Hepatocyte (in vitro differentiated cells): Measurements from ENCODE around the gene KRTAP12-3. TPM values are rescaled to one million over a fixed set of nuclear protein-coding genes. Genes with fewer than 3 reads are reported as not detected.
"Not testable (repeated sequence)": the region's sequence is repeated elsewhere in the genome, so short reads cannot be mapped to it uniquely, and the experiment has no call there.

Experiments used
- DNase-seq: peaks from one replicate; pipeline ENCODE4 v3.0.0-alpha.2; 2016; ENCODE audit warnings: low spot score
- H2AFZ ChIP-seq: fragments of 200-600 bp; sonication (generic); 2 replicates; pipeline ENCODE4 v1.6.0; 2016; ENCODE audit warnings: antibody characterized with exemption, mild to moderate bottlenecking
- H3K27ac ChIP-seq: fragments of 200-600 bp; sonication (generic); 2 replicates; pipeline ENCODE4 v1.5.1; 2016; ENCODE audit warnings: mild to moderate bottlenecking
- H3K27me3 ChIP-seq: fragments of 200-600 bp; sonication (generic); 2 replicates; pipeline ENCODE4 v1.6.1; 2016
- H3K36me3 ChIP-seq: fragments of 200-600 bp; sonication (generic); replicated peaks from 2 replicates; pipeline ENCODE4 v1.5.1; 2016; ENCODE audit warnings: low read depth; ENCODE audit not compliant: insufficient read depth
- H3K4me1 ChIP-seq: fragments of 200-600 bp; sonication (generic); 2 replicates; pipeline ENCODE4 v1.5.1; 2016; ENCODE audit warnings: mild to moderate bottlenecking, moderate library complexity; ENCODE audit not compliant: insufficient read depth
- H3K4me2 ChIP-seq: fragments of 200-600 bp; sonication (generic); 2 replicates; pipeline ENCODE4 v1.6.0; 2016
- H3K4me3 ChIP-seq: fragments of 200-600 bp; sonication (generic); 2 replicates; pipeline ENCODE4 v1.5.1; 2016; ENCODE audit warnings: mild to moderate bottlenecking
- H3K79me2 ChIP-seq: fragments of 200-600 bp; sonication (generic); 2 replicates; pipeline ENCODE4 v1.6.0; 2017; ENCODE audit warnings: mild to moderate bottlenecking
- H3K9me2 ChIP-seq: fragments of 200-600 bp; sonication (generic); replicated peaks from 2 replicates; pipeline ENCODE4 v1.6.0; 2017; ENCODE audit warnings: mild to moderate bottlenecking; ENCODE audit not compliant: insufficient read depth
- H3K9me3 ChIP-seq: fragments of 200-600 bp; sonication (generic); 2 replicates; pipeline ENCODE4 v1.5.1; 2016; ENCODE audit warnings: low read depth, mild to moderate bottlenecking
- H4K20me1 ChIP-seq: fragments of 200-600 bp; sonication (generic); 2 replicates; pipeline ENCODE4 v1.6.0; 2016; ENCODE audit warnings: mild to moderate bottlenecking; ENCODE audit not compliant: insufficient read depth, poor library complexity, severe bottlenecking
- EZH2 ChIP-seq: fragments of 200-600 bp; sonication (generic); IDR thresholded peaks from 2 replicates; pipeline ENCODE4 v1.6.1; 2016; ENCODE audit warnings: antibody characterized with exemption, mild to moderate bottlenecking, borderline replicate concordance
- EZH2phosphoT487 ChIP-seq: fragments of 200-600 bp; sonication (generic); IDR thresholded peaks from one replicate; pipeline ENCODE4 v1.6.1; 2018; ENCODE audit warnings: antibody characterized with exemption, mild to moderate bottlenecking, low read depth, moderate library complexity; ENCODE audit not compliant: unreplicated experiment, severe bottlenecking
- WGBS: methylation state at CpG from one replicate; pipeline ENCODE4 v1.1.6; 2016; ENCODE audit warnings: low lambda C conversion rate; ENCODE audit errors: missing lambda C conversion rate; 5-methylcytosine and 5-hydroxymethylcytosine counted together
- polyA plus RNA-seq: library from polyadenylated mRNA; unstranded; fragments of >200 nt; fragmentation: Nextera tagmentation; extraction: Ambion mirVana; gene quantifications from 2 replicates; pipeline ENCODE4 v1.2.1, GENCODE V29; 2016
- total RNA-seq: library from RNA; depleted of rRNA; stranded (reverse); fragments of >200 nt; gene quantifications from 2 replicates; pipeline ENCODE4 v1.2.3, GENCODE V29; 2014
- TF ChIP-seq, protein P1 (sequence below): fragments of 200-600 bp; sonication (generic); IDR thresholded peaks from 2 replicates; pipeline ENCODE4 v1.5.1; 2016; ENCODE audit warnings: antibody characterized with exemption, mild to moderate bottlenecking; ENCODE audit not compliant: poor library complexity

KRTAP12-3 gene
- total and polyA plus RNA-seq, 2 experiments from 2014 or later = not detected

DNA sequence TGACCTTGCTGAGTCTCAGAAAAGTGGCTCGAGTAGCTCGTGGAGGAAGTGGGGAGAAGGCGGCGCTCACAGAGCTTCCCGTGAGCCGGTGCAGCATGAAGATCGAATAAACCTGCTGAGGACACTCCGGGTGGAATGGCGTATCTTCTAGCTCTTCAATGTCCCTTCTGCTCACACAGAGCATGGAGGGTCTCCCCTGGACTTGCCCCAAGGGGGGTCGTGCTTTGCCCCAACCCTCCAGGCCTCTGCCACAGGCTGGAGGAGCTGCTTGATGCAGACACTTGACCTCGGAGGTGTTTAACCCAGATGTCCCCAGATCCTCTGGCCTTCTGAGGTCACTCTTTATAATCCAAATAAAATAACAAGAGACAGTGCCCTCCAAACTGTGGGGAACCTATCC, 37.0 kb downstream of the KRTAP12-3 start:
- DNase-seq = no peak
- no peak overlapping the region for H3K27ac ChIP-seq
- no peaks in the 10 kb centered on the region for H4K20me1 ChIP-seq
- H3K9me3 ChIP-seq = peaks cover 8% of the 10 kb centered on the region
- H3K27me3 ChIP-seq = peaks cover 17% of the 10 kb centered on the region
- no peak overlapping the region for H2AFZ ChIP-seq
- no peaks in the 10 kb centered on the region for H3K9me2 ChIP-seq
- 82% methylated on average over 11 of the region's 11 CpGs for WGBS
- H3K4me3 ChIP-seq = no peak overlapping the region
- no peak overlapping the region for H3K4me2 ChIP-seq
- peaks cover 3% of the 10 kb centered on the region for H3K4me1 ChIP-seq
- H3K36me3 ChIP-seq = no peaks in the 10 kb centered on the region
- H3K79me2 ChIP-seq = no peaks in the 10 kb centered on the region
- TF ChIP-seq, protein P1, sequence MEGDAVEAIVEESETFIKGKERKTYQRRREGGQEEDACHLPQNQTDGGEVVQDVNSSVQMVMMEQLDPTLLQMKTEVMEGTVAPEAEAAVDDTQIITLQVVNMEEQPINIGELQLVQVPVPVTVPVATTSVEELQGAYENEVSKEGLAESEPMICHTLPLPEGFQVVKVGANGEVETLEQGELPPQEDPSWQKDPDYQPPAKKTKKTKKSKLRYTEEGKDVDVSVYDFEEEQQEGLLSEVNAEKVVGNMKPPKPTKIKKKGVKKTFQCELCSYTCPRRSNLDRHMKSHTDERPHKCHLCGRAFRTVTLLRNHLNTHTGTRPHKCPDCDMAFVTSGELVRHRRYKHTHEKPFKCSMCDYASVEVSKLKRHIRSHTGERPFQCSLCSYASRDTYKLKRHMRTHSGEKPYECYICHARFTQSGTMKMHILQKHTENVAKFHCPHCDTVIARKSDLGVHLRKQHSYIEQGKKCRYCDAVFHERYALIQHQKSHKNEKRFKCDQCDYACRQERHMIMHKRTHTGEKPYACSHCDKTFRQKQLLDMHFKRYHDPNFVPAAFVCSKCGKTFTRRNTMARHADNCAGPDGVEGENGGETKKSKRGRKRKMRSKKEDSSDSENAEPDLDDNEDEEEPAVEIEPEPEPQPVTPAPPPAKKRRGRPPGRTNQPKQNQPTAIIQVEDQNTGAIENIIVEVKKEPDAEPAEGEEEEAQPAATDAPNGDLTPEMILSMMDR = no peak
- TF ChIP-seq EZH2phosphoT487 (no peak), EZH2 (no peak)

DNA sequence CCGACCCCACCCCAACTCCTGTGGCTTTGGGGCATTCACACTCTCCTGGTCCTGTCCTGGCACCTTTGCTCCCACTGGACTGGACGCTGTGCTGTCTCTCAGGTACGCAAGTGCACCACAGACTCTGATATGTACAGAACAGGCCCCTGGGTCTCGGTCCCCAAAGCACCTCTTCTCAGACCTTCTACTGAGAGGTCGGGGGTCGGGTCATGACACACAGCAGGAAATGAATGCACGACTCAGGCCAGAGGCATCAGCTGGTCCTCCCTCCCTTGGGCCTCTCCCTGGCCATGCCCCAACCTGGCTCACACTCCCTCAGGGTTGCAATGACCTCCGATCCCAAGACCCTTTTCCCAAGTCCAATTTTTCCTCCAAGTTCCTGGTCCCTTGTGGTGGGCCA, 37.5 kb downstream of the KRTAP12-3 start:
- WGBS = 78% methylated on average over 8 of the region's 8 CpGs
- no peak overlapping the region for H3K4me2 ChIP-seq

GRCh38 chr21:44695641-44696040, 37.9 kb downstream of the KRTAP12-3 start:
- peaks cover 3% of the 10 kb centered on the region for H3K4me1 ChIP-seq
- peaks cover 16% of the 10 kb centered on the region for H3K27me3 ChIP-seq
- no peak overlapping the region for H3K4me3 ChIP-seq
- no peak overlapping the region for H2AFZ ChIP-seq
- no peak overlapping the region for H3K27ac ChIP-seq
- 88% methylated on average over 8 of the region's 8 CpGs for WGBS
- peaks cover 8% of the 10 kb centered on the region for H3K9me3 ChIP-seq
- H3K36me3 ChIP-seq = no peaks in the 10 kb centered on the region
- no peaks in the 10 kb centered on the region for H3K9me2 ChIP-seq
- H3K79me2 ChIP-seq = no peaks in the 10 kb centered on the region
- H4K20me1 ChIP-seq = no peaks in the 10 kb centered on the region
- H3K4me2 ChIP-seq = no peak overlapping the region
- no peak for DNase-seq
- TF ChIP-seq EZH2phosphoT487 = no peak
- TF ChIP-seq, protein P1 = no peak
- TF ChIP-seq EZH2 = no peak

More for the DNA sequence above, 37.5 kb downstream of the KRTAP12-3 start:
- H3K79me2 ChIP-seq = no peaks in the 10 kb centered on the region
- H3K27me3 ChIP-seq = peaks cover 18% of the 10 kb centered on the region
- H4K20me1 ChIP-seq = no peaks in the 10 kb centered on the region
- H3K9me3 ChIP-seq = peaks cover 8% of the 10 kb centered on the region
- H2AFZ ChIP-seq = no peak overlapping the region
- no peaks in the 10 kb centered on the region for H3K36me3 ChIP-seq
- H3K27ac ChIP-seq = no peak overlapping the region
- DNase-seq = no peak
- peaks cover 3% of the 10 kb centered on the region for H3K4me1 ChIP-seq
- TF ChIP-seq EZH2phosphoT487 = no peak
- no peaks in the 10 kb centered on the region for H3K9me2 ChIP-seq
- H3K4me3 ChIP-seq = no peak overlapping the region

DNA sequence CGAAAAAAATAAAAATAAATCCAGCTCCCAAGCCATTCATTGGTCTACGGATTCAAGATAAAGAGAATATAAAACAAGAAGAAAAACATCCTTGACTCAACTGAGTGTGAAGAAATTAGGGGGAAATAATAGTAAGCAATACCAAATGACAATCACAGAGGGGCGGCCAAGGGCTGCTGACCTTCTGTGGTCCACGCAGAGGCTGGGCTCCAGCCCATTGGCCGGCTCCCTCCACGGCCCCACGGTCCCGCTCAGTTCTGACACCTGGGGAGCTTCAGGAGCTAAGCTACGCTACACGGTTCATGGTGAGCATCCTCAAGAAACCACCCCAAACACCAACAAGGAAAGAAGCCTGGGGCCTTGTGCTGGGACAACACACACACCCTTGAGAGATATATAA, 38.8 kb downstream of the KRTAP12-3 start:
- 80% methylated on average over 10 of the region's 10 CpGs for WGBS
- no peak overlapping the region for H2AFZ ChIP-seq
- DNase-seq = no peak
- no peak overlapping the region for H3K27ac ChIP-seq
- no peaks in the 10 kb centered on the region for H3K9me2 ChIP-seq
- peaks cover 3% of the 10 kb centered on the region for H3K4me1 ChIP-seq
- no peaks in the 10 kb centered on the region for H3K36me3 ChIP-seq
- no peak overlapping the region for H3K4me3 ChIP-seq
- H3K4me2 ChIP-seq = no peak overlapping the region
- no peaks in the 10 kb centered on the region for H3K79me2 ChIP-seq
- peaks cover 8% of the 10 kb centered on the region for H3K9me3 ChIP-seq
- H3K27me3 ChIP-seq = peaks cover 20% of the 10 kb centered on the region
- no peaks in the 10 kb centered on the region for H4K20me1 ChIP-seq
- TF ChIP-seq EZH2phosphoT487 = no peak
- no peak for TF ChIP-seq EZH2
- TF ChIP-seq, protein P1 = no peak

GRCh38 chr21:44697172-44697810, 39.6 kb downstream of the KRTAP12-3 start, which contains the start of gene KRTAP10-12:
Gene KRTAP10-12, plus strand, starts transcription at chr21:44697172. Its CDS starts 30 bp downstream, at chr21:44697202.
- not testable (repeated sequence) for H3K4me2 ChIP-seq, H3K36me3 ChIP-seq, DNase-seq, H3K9me3 ChIP-seq, H3K4me3 ChIP-seq, H3K4me1 ChIP-seq, H4K20me1 ChIP-seq, H3K79me2 ChIP-seq, H3K9me2 ChIP-seq, H2AFZ ChIP-seq, H3K27ac ChIP-seq
- 69% methylated on average over 14 of the region's 21 CpGs for WGBS
- H3K27me3 ChIP-seq = peaks cover 24% of the 10 kb centered on the region
